ENCODE data around the gene SRF. TPM values are rescaled to one million over a fixed set of nuclear protein-coding genes. Genes with fewer than 3 reads are reported as not detected.

SRF gene
- total RNA-seq, 2 donors from 2014 or later: 68.0 to 92.0 TPM

- ATAC-seq: no peak
- intact Hi-C loops (cut with DNase I): no loop called here
- DNase-seq: no peak
These were observed 32.1 kb downstream of the SRF start for GRCh38 chr6:43203029-43203717.

- intact Hi-C loops (cut with DNase I): no loop called here
- no peak for ATAC-seq
- DNase-seq: no peak
These were observed 32.6 kb downstream of the SRF start for GRCh38 chr6:43203718-43204095.

DNA sequence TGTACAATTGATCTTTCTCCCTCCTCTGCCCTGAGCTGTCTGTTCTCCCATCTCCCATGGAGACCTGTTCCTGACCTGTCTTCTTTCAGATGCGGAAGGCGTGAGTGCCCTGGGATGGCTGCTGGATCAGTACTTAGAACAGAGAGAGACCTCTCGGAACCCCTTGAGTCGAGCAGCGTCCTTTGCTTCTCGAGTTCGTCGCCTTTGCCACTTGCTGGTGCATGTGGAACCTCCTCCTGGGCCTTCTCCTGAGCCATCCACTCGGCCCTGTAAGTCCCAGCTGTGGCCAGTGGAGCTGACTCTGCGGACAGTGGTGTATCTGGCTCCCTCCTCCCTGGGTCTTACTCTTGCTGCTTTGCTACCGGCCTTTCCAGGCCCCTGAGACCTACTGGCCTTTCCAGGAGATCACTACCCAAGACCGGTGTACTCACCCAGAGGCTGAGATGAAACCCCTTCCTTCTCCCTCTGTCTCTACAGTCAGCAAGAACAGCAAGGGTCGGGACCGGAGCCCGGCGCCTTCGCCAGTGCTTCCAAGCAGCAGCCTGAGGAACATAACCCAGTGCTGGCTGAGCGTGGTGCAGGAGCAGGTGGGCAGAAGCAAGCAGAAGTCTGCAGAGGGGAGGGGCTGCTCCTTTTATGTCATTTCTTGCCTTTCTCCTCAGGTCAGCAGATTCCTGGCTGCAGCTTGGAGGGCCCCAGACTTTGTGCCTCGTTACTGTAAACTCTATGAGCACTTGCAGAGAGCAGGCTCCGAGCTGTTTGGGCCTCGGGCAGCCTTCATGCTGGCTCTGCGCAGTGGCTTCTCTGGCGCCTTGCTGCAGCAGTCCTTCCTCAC is 33.4 kb downstream of the SRF start:
- DNase-seq: no peak
- intact Hi-C loops (cut with DNase I): no loop called here
- no peak for ATAC-seq

- peak in 1 of 2 donors; percentile 15 for ATAC-seq
- no peak for DNase-seq
- intact Hi-C loops (cut with DNase I): no loop called here
These were observed 34.8 kb downstream of the SRF start for GRCh38 chr6:43205849-43206248.

GRCh38 chr6:43207286-43207685 is 36.2 kb downstream of the SRF start:
- no peak for DNase-seq
- intact Hi-C loops (cut with DNase I): no loop called here

DNA sequence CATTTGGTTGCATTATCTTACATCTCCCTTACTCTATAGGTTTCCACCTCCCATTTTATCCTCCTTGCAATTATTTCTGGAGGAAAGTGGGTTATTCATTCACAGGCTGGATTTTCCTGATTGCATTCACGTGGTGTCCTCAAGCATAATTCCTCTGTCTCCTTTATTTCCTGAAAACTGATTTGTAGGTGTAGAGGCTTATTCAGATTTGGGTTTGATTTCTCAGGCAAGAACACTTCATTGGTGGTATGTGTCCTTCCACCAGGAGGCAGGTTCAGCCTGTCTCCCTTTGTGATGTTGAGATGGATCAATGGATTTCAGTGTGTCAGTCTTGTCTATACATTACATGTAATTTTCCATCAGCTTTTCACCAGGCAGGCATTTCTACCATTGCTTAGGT is 40.9 kb downstream of the SRF start:
- ATAC-seq: no peak

More at GRCh38 chr6:43207286-43207685, 36.2 kb downstream of the SRF start:
- ATAC-seq: no peak

DNA sequence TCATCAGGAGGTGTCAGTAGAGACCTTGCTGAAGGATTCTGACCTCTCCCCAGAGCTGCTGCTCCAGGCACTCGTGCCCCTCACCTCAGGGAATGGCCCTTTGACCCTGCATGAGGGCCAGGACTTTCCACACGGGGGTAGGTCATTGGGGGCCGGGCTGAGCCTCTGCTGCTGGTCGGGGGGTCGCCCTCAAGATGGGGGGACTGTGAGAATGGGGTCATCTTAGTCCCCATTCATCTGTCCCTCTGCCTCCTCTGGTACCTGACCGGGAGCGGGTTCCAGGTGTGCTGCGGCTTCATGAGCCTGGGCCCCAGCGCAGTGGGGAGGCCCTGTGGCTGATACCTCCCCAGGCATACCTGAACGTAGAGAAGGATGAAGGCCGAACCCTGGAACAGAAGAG is 42.4 kb downstream of the SRF start:
- ATAC-seq: no peak
- DNase-seq: no peak
- intact Hi-C loops (cut with DNase I): no loop called here

More for the DNA sequence above, 40.9 kb downstream of the SRF start:
- DNase-seq: no peak
- intact Hi-C loops (cut with DNase I): no loop called here

DNA sequence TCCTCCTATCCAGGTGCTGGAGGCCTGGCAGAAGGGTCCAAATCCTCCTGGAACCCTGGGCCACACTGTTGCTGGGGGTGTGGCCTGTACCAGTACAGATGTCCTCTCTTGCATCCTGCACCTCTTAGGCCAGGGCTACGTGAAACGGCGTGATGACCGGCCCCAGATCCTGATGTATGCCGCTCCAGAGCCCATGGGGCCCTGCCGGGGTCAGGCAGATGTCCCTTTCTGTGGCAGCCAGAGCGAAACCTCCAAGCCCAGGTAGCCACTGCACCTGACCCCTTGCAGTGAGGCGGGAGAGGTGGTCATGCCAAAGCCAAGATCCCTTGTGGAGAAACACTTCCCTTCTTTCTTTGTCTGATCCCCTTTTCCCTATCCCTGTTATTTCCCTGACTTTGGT is 44.0 kb downstream of the SRF start:
- ATAC-seq (no peak), DNase-seq (no peak)
- intact Hi-C loops (cut with DNase I): no loop called here

DNA sequence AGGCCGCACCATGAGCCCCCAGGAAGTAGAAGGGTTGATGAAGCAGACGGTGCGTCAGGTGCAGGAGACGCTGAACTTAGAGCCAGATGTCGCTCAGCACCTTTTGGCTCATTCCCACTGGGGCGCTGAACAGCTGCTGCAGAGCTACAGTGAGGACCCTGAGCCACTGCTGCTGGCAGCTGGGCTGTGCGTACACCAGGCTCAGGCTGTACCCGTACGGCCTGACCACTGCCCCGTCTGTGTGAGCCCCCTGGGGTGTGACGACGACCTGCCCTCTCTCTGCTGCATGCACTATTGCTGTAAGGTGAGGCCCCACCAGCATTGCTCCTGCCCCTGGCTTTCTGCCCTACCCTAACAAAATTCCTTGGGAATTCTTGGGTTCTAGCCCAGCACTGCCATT is 45.1 kb downstream of the SRF start:
- no peak for DNase-seq
- intact Hi-C loops (cut with DNase I): no loop called here
- ATAC-seq: no peak

DNA sequence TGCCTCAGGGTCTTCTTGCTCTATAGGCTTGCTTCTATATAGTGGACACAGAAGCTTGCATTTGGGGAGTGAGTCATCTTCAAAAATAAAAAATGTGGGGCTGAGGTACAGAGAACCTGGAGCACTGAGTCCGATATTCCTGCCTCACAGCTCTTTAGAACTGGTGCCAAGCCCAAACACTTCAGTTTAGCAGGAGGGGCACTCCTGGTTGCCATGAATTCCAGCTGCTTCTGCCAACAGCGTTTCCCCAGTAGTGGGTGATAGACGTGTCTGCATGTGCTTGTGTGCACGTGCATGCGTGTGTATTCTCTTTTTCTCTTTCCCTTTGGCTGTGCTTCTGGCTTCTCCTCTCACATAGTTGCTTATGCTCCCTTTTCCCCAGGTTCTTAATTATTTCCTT is 46.3 kb downstream of the SRF start:
- DNase-seq (no peak), ATAC-seq (no peak)
- intact Hi-C loops (cut with DNase I): no loop called here

DNA sequence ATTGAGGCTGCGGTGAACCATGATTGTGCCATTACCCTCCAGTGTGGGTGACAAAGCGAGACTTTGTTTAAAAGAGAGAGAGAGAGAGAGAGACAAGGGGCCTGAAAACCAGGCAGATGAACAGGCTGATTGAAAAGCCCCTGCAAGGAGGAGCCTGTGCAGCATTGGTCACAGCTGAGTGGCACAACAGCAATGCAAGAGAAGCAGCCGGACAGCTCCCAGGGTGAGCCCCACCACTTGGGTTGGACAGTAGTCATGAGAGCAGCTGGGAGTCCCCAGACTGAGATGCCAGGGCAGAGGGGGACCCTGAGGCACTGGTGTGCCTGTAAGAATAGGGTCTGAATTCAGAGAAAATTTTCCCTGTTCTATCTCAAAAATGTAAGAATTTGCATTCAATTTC is 48.0 kb downstream of the SRF start:
- DNase-seq (no peak), ATAC-seq (no peak)
- intact Hi-C loops (cut with DNase I): no loop called here

DNA sequence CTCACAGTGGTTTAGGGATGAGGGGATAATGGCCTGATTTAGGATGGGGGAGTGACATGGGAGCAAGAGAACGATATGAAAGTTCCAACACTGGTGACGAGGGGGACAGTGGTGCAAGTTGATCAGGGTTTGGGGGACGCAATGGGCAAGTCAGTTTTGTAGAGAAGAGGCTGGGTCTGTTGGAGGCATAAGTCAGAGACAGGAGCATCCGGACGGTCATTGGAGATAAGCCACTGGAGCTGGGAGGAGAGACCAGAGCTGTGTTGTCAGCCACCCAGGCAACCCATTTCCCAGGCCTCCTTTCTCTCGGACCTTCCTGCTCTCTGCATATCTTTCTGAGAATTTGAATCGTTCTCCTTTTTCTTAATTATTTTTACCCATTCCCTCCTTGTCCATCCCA is 48.7 kb downstream of the SRF start:
- ATAC-seq: no peak
- intact Hi-C loops (cut with DNase I): no loop called here
- DNase-seq: no peak

DNA sequence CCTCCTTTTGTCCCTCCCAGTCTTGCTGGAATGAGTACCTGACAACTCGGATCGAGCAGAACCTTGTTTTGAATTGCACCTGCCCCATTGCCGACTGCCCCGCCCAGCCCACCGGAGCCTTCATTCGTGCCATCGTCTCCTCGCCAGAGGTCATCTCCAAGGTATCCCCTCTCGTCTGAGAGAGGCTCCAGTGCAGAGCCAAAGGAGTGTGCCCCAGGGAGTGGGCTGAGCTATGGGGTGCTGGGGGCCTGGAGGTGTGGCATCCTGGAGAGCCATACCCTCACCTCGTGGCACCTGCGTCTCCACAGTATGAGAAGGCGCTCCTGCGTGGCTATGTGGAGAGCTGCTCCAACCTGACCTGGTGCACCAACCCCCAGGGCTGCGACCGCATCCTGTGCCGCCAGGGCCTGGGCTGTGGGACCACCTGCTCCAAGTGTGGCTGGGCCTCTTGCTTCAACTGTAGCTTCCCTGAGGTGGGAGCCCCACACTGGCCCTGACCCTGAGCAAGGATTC is 49.4 kb downstream of the SRF start:
- ATAC-seq (no peak), DNase-seq (no peak)
- intact Hi-C loops (cut with DNase I): no loop called here

DNA sequence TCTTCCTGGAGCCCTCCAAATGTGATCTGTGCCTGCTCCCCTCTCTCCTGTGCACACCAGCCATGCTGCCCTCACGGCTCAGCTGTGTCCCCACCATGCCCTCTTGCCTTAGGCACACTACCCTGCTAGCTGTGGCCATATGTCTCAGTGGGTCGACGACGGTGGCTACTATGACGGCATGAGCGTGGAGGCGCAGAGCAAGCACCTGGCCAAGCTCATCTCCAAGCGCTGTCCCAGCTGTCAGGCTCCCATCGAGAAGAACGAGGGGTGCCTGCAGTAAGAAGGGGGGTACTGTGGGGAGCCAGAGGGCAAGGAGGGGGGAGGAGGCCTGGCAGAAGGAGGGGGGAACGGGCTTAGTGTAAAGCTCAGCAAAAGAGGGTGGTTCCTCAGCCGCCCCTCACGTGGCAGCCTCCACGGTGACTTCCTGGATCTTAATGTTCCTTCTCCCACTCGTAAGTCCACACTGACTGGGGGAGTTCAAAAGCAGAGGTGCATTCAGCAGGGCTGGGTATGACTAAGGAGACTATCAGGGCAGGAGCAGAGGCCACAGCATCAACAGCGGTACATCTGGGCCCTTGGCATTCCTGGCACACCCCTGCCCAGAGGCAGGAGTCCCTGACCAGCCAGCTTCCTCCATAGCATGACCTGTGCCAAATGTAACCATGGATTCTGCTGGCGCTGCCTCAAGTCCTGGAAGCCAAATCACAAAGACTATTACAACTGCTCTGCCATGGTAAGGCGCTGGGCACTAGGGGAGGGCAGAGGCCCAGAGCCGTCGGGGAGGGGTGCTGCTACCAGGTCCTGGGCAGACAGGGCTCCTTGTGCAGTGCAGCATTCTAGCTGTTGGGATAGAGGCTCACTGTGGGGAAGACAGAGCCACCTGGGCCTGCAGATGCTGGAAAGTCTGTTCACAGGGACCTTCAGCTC is 50.2 kb downstream of the SRF start:
- ATAC-seq (no peak), DNase-seq (no peak)
- intact Hi-C loops (cut with DNase I): no loop called here

DNA sequence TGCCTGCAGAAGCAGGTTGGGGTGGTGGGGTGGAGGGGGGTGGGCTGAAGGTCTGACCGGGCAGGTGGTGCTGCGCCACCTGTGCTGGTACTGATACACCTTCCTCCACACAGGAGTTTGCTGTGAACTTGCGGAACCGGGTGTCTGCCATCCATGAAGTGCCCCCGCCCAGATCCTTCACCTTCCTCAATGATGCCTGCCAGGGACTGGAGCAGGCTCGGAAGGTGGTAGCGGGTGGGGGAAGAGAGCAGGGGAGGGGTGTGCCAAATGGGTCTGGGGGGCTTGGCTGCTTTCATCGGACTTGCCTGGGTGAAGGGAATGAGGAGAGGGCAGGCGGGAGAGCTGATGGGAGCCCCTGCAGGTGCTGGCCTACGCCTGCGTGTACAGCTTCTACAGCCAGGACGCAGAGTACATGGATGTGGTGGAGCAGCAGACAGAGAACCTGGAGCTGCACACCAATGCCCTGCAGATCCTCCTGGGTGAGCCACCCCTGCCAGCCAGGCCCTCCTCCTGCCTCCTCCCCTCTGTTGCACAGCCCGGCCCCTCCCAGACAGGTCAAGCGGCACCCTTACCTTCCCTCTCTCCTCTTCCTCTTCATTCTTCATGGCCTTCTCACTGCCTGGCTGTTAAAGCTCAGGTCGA is 51.5 kb downstream of the SRF start:
- DNase-seq (no peak), ATAC-seq (no peak)
- intact Hi-C loops (cut with DNase I): no loop called here

GRCh38 chr6:43223175-43223574 is 52.1 kb downstream of the SRF start:
- DNase-seq (no peak), ATAC-seq (no peak)
- intact Hi-C loops (cut with DNase I): no loop called here

DNA sequence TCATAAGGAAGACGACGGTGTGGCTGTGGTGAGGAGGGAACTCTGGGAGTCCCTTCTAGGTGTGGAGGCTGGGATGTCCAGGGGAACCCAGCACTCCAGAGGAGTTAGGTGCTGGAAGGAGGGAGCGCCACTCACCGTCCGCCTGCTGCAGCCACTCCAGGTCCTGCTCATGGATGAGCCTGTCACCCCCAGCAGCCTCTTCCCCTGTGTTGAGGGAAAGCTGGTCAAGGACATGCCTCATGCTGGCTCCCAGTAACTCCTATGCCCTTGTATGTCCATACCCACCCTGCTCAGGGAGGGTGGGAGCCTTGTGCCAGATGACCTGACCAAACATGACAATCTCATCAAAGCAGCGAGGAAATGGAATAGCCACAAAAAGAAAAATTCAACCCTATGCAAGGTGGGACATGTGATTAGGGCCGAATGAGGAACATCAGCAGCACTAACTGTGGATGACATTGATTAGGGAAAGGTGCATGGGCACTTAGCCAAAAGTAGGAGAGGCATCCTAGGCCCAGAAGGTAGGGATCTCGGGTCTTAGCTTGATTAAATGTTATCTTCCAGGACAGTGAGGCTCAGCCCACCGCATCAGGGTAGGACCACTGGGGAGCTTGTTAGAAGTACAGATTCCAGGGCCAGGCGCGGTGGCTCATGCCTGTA is 55.3 kb downstream of the SRF start:
- DNase-seq (no peak), ATAC-seq (no peak)
- intact Hi-C loops (cut with DNase I): no loop called here

GRCh38 chr6:43228951-43229802 is 58.1 kb downstream of the SRF start, which contains the start of gene DNPH1:
Gene DNPH1 (minus strand): TSS chr6:43229481. CDS start chr6:43229456, 25 bp downstream.
- peak; percentile 96 to 98 for ATAC-seq
- intact Hi-C loops (cut with DNase I): no loop called here
- peak; percentile 84 for DNase-seq

Measured in left cardiac atrium (tissue), 4 donors.